ENCODE measurements around the gene SASH1.

- TF ChIP-seq, protein P1, sequence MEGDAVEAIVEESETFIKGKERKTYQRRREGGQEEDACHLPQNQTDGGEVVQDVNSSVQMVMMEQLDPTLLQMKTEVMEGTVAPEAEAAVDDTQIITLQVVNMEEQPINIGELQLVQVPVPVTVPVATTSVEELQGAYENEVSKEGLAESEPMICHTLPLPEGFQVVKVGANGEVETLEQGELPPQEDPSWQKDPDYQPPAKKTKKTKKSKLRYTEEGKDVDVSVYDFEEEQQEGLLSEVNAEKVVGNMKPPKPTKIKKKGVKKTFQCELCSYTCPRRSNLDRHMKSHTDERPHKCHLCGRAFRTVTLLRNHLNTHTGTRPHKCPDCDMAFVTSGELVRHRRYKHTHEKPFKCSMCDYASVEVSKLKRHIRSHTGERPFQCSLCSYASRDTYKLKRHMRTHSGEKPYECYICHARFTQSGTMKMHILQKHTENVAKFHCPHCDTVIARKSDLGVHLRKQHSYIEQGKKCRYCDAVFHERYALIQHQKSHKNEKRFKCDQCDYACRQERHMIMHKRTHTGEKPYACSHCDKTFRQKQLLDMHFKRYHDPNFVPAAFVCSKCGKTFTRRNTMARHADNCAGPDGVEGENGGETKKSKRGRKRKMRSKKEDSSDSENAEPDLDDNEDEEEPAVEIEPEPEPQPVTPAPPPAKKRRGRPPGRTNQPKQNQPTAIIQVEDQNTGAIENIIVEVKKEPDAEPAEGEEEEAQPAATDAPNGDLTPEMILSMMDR (IDR thresholded peaks at IDR 0.05) = no peak
- no peak for TF ChIP-seq POLR2AphosphoS5 (IDR thresholded peaks at IDR 0.05; ENCODE audit: insufficient read depth in 1 of 2, low read depth in 1 of 2)
- TF ChIP-seq POLR2A (IDR thresholded peaks at IDR 0.05) = no peak
Observed at GRCh38 chr6:148593130-148593812, 250.6 kb downstream of the SASH1 start.
